Transverse colon (tissue), 3 donors: ENCODE results near the gene TUFT1.

Experiments
- POLR2A ChIP-seq: fragments of 450-650 bp; IDR thresholded peaks from one replicate; pipeline ENCODE4 v1.6.1; 2016; ENCODE audit warnings: antibody characterized with exemption, mild to moderate bottlenecking, moderate library complexity
- TF ChIP-seq, protein P1 (sequence below), 5 experiments: fragments of 200-600 bp in 3 of 5; fragments of 450-650 bp in 2 of 5; sonication (generic) in 3 of 5; IDR thresholded peaks; 1 replicate in 2 of 5; 2 replicates in 3 of 5; pipeline ENCODE4 v1.5.1; 2016 to 2017; ENCODE audit warnings: antibody characterized with exemption in 5 of 5, inconsistent platforms in 3 of 5, mild to moderate bottlenecking in 2 of 5, moderate library complexity in 1 of 5

DNA sequence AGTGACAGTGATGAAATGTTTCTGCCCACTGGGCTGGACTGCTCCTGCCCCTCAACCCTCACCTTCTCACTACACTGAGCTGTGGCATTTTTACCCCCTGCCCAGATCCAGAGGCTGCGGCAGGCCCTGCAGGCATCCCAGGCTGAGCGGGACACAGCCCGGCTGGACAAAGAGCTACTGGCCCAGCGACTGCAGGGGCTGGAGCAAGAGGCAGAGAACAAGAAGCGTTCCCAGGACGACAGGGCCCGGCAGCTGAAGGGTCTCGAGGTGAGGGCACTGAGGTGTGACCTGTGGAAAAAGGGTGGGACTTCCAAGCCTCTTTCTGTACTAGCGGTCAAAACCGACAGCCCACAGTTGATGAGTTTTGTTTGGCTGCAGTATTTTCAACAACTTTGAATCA lies 6.2 kb upstream of the TUFT1 start:
- TF ChIP-seq, protein P1, sequence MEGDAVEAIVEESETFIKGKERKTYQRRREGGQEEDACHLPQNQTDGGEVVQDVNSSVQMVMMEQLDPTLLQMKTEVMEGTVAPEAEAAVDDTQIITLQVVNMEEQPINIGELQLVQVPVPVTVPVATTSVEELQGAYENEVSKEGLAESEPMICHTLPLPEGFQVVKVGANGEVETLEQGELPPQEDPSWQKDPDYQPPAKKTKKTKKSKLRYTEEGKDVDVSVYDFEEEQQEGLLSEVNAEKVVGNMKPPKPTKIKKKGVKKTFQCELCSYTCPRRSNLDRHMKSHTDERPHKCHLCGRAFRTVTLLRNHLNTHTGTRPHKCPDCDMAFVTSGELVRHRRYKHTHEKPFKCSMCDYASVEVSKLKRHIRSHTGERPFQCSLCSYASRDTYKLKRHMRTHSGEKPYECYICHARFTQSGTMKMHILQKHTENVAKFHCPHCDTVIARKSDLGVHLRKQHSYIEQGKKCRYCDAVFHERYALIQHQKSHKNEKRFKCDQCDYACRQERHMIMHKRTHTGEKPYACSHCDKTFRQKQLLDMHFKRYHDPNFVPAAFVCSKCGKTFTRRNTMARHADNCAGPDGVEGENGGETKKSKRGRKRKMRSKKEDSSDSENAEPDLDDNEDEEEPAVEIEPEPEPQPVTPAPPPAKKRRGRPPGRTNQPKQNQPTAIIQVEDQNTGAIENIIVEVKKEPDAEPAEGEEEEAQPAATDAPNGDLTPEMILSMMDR (IDR thresholded peaks at IDR 0.05): no peak
- no peak for TF ChIP-seq POLR2A
